ENCODE data around the gene CACHD1. TPM values are rescaled to one million over a fixed set of nuclear protein-coding genes. Genes with fewer than 3 reads are reported as not detected.

CACHD1 gene
- total and polyA plus RNA-seq, 12 donors = 0.87 to 4.2 (median 2.4) TPM

DNA sequence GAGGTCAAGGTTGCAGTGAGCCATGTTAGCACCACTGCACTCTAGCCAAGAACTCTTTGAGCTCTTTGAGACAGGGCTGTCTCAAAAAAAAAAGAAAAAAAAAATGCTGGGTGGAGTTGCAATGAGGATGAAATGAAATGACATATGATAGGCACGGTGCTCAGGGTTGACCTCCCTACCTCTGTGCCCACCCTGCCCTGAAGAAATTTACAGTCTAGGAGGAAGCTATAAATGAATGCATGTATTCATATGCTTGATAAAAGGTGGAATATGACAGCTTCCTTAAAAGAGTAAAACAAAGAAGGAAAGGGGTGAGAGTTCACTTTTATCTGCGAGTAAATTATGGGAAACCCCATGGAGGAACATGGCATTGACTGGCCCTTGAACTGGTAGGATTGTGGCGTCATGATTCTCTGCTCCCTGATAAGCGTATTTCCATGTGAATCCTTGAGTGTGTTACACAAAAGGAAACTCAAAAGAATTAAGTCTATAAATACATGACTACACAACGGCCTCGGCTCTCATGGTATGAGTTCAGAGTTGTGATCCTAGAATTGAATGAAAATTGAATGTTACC, 215.9 kb downstream of the CACHD1 start:
- intact Hi-C loops (cut with DNase I) = loop anchor here (2.0 to 5.0 kb wide), 7 partner anchors 136 to 419 kb away; no protein-coding TSS in a partner anchor
- ATAC-seq (peak in 3 of 8 donors; percentile 24 to 53 (median 28)), DNase-seq (no peak)
- peaks cover 0 to 19% (median 5%) of the 10 kb centered on the region in 9 donors for H3K4me1 ChIP-seq
- peaks cover 0 to 62% (median 6%) of the 10 kb centered on the region in 9 donors for H3K36me3 ChIP-seq
- H3K27me3 ChIP-seq = no peaks in the 10 kb centered on the region
- no peak overlapping the region for H3K27ac ChIP-seq
- H3K4me3 ChIP-seq = no peak overlapping the region
- TF ChIP-seq, protein P1, sequence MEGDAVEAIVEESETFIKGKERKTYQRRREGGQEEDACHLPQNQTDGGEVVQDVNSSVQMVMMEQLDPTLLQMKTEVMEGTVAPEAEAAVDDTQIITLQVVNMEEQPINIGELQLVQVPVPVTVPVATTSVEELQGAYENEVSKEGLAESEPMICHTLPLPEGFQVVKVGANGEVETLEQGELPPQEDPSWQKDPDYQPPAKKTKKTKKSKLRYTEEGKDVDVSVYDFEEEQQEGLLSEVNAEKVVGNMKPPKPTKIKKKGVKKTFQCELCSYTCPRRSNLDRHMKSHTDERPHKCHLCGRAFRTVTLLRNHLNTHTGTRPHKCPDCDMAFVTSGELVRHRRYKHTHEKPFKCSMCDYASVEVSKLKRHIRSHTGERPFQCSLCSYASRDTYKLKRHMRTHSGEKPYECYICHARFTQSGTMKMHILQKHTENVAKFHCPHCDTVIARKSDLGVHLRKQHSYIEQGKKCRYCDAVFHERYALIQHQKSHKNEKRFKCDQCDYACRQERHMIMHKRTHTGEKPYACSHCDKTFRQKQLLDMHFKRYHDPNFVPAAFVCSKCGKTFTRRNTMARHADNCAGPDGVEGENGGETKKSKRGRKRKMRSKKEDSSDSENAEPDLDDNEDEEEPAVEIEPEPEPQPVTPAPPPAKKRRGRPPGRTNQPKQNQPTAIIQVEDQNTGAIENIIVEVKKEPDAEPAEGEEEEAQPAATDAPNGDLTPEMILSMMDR (IDR thresholded peaks at IDR 0.05) = no peak
- WGBS, 2 donors = 81 to 84% methylated on average over 6 of the region's 6 CpGs
- no peaks in the 10 kb centered on the region for H3K9me3 ChIP-seq

GRCh38 chr1:64686828-64687724, 217.1 kb downstream of the CACHD1 start:
- Histone ChIP-seq H3K4me3 (no peak overlapping the region), H3K36me3 (peaks cover 0 to 61% (median 4%) of the 10 kb centered on the region in 9 donors), H3K4me1 (peaks cover 0 to 23% (median 5%) of the 10 kb centered on the region in 9 donors), H3K9me3 (no peaks in the 10 kb centered on the region), H3K27me3 (no peaks in the 10 kb centered on the region), H3K27ac (peak overlapping the region in 1 of 10 donors; percentile 34)
- intact Hi-C loops (cut with DNase I) = loop anchor here (2.0 to 5.0 kb wide), 7 partner anchors 135 to 420 kb away; no protein-coding TSS in a partner anchor
- 35 to 40% methylated on average over 7 of the region's 7 CpGs for WGBS, 2 donors
- peak in 7 of 8 donors; percentile 41 to 82 (median 74) for ATAC-seq
- TF ChIP-seq, protein P1 (IDR thresholded peaks at IDR 0.05) = peak; percentile 63 to 92 (median 85)
- DNase-seq = peak in 1 of 2 donors; percentile 19

GRCh38 chr1:64687725-64688327, 217.9 kb downstream of the CACHD1 start:
- no peak for DNase-seq
- WGBS, 2 donors = 63 to 78% methylated on average over 3 of the region's 3 CpGs
- ATAC-seq = peak in 2 of 8 donors; percentile 24 to 33
- Histone ChIP-seq H3K36me3 (peaks cover 0 to 58% (median 0%) of the 10 kb centered on the region in 9 donors), H3K4me3 (no peak overlapping the region), H3K9me3 (no peaks in the 10 kb centered on the region), H3K4me1 (peaks cover 0 to 23% (median 5%) of the 10 kb centered on the region in 9 donors), H3K27me3 (no peaks in the 10 kb centered on the region), H3K27ac (peak overlapping the region in 1 of 10 donors; percentile 34)
- intact Hi-C loops (cut with DNase I) = loop anchor here (2.0 to 5.0 kb wide), 7 partner anchors 134 to 421 kb away; no protein-coding TSS in a partner anchor
- TF ChIP-seq, protein P1 (IDR thresholded peaks at IDR 0.05) = no peak

- WGBS, 2 donors = 59 to 60% methylated on average over 7 of the region's 7 CpGs
- Histone ChIP-seq H3K27me3 (no peaks in the 10 kb centered on the region), H3K27ac (no peak overlapping the region), H3K4me1 (peaks cover 0 to 20% (median 4%) of the 10 kb centered on the region in 9 donors), H3K4me3 (no peak overlapping the region), H3K9me3 (no peaks in the 10 kb centered on the region), H3K36me3 (peaks cover 0 to 31% (median 0%) of the 10 kb centered on the region in 9 donors)
- ATAC-seq (no peak), DNase-seq (no peak)
- intact Hi-C loops (cut with DNase I) = no loop called here
- TF ChIP-seq, protein P1 (IDR thresholded peaks at IDR 0.05) = no peak
Measured at GRCh38 chr1:64691626-64692025, 221.7 kb downstream of the CACHD1 start.
